Stimulated activated effector memory CD8-positive, alpha-beta T cell treated with anti-CD3 and anti-CD28 coated beads, Interleukin-12 subunit alpha, Interleukin-12 subunit beta, amount 100 ng/mL, for 72 hours (primary cell): Measurements from ENCODE around the gene NDUFA3.

Experiments used
- ATAC-seq: fragments of 150-1000 bp; cut with Tn5 transposase; 2 replicates; pipeline ENCODE4 v1.10.0; 2021
- DNase-seq, 2 donors: peaks; one replicate each; pipeline ENCODE4 v3.0.0; 2021 to 2022; ENCODE audit warnings: low spot score in 2 of 2
- H3K27ac Mint-ChIP-seq: one replicate; pipeline ENCODE4 v1.8.0; 2022; ENCODE audit warnings: mild to moderate bottlenecking, mixed read lengths
- H3K36me3 Mint-ChIP-seq: one replicate; pipeline ENCODE4 v1.8.0; 2022; ENCODE audit warnings: mild to moderate bottlenecking, mixed read lengths
- H3K4me1 Mint-ChIP-seq: one replicate; pipeline ENCODE4 v1.8.0; 2022; ENCODE audit warnings: mixed read lengths
- H3K4me3 Mint-ChIP-seq: one replicate; pipeline ENCODE4 v1.8.0; 2022; ENCODE audit warnings: mild to moderate bottlenecking, mixed read lengths
- H3K9me3 Mint-ChIP-seq: one replicate; pipeline ENCODE4 v1.8.0; 2022; ENCODE audit warnings: mixed read lengths

NDUFA3 gene

GRCh38 chr19:54145541-54146158 is 43.0 kb downstream of the NDUFA3 start:
- Mint-ChIP-seq H3K27ac (no peak overlapping the region), H3K4me1 (peaks cover 39% of the 10 kb centered on the region), H3K36me3 (peaks cover 92% of the 10 kb centered on the region), H3K4me3 (no peak overlapping the region), H3K9me3 (no peaks in the 10 kb centered on the region)
- DNase-seq (no peak), ATAC-seq (no peak)

GRCh38 chr19:54147676-54148075 is 45.0 kb downstream of the NDUFA3 start:
- no peak overlapping the region for H3K27ac Mint-ChIP-seq
- ATAC-seq, result no peak
- no peaks in the 10 kb centered on the region for H3K9me3 Mint-ChIP-seq
- no peak overlapping the region for H3K4me3 Mint-ChIP-seq
- peaks cover 27% of the 10 kb centered on the region for H3K4me1 Mint-ChIP-seq
- H3K36me3 Mint-ChIP-seq, result peaks cover 97% of the 10 kb centered on the region
- DNase-seq, result no peak

- Mint-ChIP-seq H3K4me3 (no peak overlapping the region), H3K27ac (no peak overlapping the region), H3K36me3 (peaks cover 97% of the 10 kb centered on the region), H3K4me1 (peaks cover 29% of the 10 kb centered on the region), H3K9me3 (no peaks in the 10 kb centered on the region)
- ATAC-seq (no peak), DNase-seq (no peak)
Measured at GRCh38 chr19:54148158-54148557, 45.5 kb downstream of the NDUFA3 start.

DNA sequence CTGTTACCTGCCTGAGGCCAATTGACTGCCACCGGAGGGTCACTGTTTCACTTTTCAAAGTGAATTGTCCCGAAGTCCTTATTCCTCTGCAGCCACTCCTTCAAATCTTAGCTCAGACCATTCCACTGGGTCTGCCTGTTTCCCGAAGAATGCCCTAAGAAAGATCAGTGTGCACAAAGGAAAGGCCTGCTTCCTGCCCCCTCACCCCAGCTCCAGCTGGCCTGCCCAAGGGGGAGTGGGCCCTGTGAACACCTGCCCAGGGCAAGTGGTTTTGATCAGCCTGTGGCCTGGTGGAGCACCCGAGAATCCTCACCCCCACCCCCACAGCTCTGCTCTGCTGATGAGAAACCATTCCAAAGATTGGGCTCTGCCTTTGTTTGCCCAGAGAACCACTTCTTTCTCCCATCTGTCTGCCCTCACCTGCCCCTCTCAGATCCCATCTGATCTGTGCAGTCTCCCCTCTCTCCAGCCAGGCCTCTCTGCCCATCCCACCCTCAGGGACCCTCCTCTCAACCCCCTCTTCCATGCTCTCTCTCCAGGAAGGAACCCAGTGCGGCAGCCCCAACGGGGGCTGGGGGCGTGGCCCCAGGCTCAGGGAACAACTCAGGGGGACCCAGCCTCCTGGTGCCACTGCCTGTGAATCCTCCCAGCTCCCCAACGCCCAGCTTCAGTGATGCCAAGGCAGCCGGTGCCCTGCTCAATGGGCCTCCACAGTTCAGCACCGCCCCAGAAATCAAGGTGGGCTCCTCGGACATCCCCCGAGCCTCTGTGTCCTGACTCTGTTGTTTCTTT is 46.6 kb downstream of the NDUFA3 start:
- no peaks in the 10 kb centered on the region for H3K9me3 Mint-ChIP-seq

GRCh38 chr19:54151362-54152035 is 48.8 kb downstream of the NDUFA3 start:
- ATAC-seq, result no peak
- Mint-ChIP-seq H3K27ac (no peak overlapping the region), H3K4me1 (peaks cover 30% of the 10 kb centered on the region), H3K9me3 (no peaks in the 10 kb centered on the region), H3K4me3 (no peak overlapping the region), H3K36me3 (peaks cover 97% of the 10 kb centered on the region)
- no peak for DNase-seq

More for the DNA sequence above, 46.6 kb downstream of the NDUFA3 start:
- peaks cover 29% of the 10 kb centered on the region for H3K4me1 Mint-ChIP-seq
- H3K27ac Mint-ChIP-seq, result peak overlapping the region; percentile 89
- no peak overlapping the region for H3K4me3 Mint-ChIP-seq
- DNase-seq (no peak), ATAC-seq (no peak)
- H3K36me3 Mint-ChIP-seq, result peaks cover 97% of the 10 kb centered on the region

DNA sequence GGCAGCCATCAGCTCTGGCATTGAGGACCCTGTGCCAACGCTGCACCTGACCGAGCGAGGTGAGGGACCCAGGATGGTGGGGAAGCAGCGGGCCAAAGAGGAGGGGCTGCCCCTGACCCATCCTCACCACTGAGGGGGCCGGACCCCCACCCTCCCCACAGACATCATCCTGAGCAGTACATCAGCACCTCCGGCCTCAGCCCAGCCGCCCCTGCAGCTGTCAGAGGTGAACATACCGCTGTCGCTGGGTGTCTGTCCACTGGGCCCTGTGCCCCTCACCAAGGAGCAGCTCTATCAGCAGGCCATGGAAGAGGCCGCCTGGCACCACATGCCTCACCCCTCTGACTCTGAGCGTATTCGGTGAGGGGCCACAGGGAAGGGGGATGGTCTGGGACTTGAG is 49.6 kb downstream of the NDUFA3 start:
- Mint-ChIP-seq H3K36me3 (peaks cover 97% of the 10 kb centered on the region), H3K4me1 (peaks cover 36% of the 10 kb centered on the region), H3K27ac (no peak overlapping the region), H3K9me3 (no peaks in the 10 kb centered on the region), H3K4me3 (no peak overlapping the region)
- no peak for DNase-seq
- ATAC-seq, result no peak

GRCh38 chr19:54152878-54153524 is 50.3 kb downstream of the NDUFA3 start:
- DNase-seq (no peak), ATAC-seq (no peak)
- H3K36me3 Mint-ChIP-seq, result peaks cover 97% of the 10 kb centered on the region
- H3K4me3 Mint-ChIP-seq, result no peak overlapping the region
- no peaks in the 10 kb centered on the region for H3K9me3 Mint-ChIP-seq
- H3K27ac Mint-ChIP-seq, result no peak overlapping the region
- peaks cover 38% of the 10 kb centered on the region for H3K4me1 Mint-ChIP-seq

DNA sequence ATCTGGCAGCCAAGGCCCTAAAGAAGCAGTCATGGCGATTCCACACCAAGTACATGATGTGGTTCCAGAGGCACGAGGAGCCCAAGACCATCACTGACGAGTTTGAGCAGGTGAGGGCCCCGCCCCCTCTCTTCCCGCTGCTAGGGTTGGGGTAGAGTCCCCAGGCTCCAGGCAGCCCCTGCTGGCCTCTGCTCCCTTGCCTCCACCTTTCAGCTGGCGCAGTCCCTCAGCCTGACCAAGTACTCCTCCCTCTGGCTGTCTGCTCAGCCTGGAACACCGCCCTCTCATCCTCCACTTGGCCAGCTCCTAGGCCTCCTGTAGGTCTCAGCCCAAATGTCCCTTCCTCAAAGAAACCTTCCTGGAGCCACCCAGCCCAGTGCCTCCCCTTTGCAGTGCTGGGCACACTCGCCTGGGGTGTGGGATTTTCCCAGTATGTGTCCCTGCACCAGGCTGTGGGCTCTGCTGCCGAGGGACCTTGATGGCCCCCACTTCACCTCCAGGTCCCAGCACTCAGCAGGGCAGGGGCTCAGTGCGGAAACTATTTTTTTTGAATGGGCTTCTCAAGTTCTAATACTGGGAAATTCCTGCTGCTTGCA is 51.2 kb downstream of the NDUFA3 start:
- H3K4me3 Mint-ChIP-seq, result no peak overlapping the region
- H3K36me3 Mint-ChIP-seq, result peaks cover 100% of the 10 kb centered on the region
- H3K4me1 Mint-ChIP-seq, result peaks cover 46% of the 10 kb centered on the region
- H3K9me3 Mint-ChIP-seq, result no peaks in the 10 kb centered on the region
- ATAC-seq (no peak), DNase-seq (no peak)
- H3K27ac Mint-ChIP-seq, result no peak overlapping the region

- Mint-ChIP-seq H3K4me1 (peaks cover 51% of the 10 kb centered on the region), H3K4me3 (no peak overlapping the region), H3K27ac (peak overlapping the region; percentile 58), H3K36me3 (peaks cover 100% of the 10 kb centered on the region), H3K9me3 (no peaks in the 10 kb centered on the region)
- DNase-seq (no peak), ATAC-seq (no peak)
Measured at GRCh38 chr19:54154603-54155345, 52.1 kb downstream of the NDUFA3 start.

DNA sequence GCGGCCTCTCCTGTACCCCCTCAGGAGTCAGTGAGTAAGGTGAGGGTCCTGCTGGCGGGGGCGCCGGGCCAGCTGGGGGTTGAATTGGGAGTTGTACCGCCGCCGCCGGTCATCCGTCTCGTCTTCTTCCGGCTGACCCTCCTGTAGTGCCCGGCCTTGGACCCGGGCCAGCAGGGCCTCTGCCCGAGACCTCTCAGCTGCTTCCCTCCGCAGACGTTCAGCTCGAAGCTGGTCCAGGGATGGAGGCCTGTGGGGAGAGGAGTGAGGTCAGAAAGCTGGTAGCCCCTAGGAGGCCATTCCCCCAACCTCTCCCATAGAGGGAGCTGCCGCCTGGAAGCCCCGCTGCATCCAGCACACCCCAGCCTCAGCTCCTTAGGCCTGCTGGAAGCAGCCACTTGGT is 53.0 kb downstream of the NDUFA3 start:
- no peak for DNase-seq
- peaks cover 56% of the 10 kb centered on the region for H3K4me1 Mint-ChIP-seq
- peak overlapping the region; percentile 56 for H3K27ac Mint-ChIP-seq
- no peaks in the 10 kb centered on the region for H3K9me3 Mint-ChIP-seq
- H3K4me3 Mint-ChIP-seq, result no peak overlapping the region
- H3K36me3 Mint-ChIP-seq, result peaks cover 96% of the 10 kb centered on the region
- ATAC-seq, result no peak

GRCh38 chr19:54156490-54156889 is 53.8 kb downstream of the NDUFA3 start:
- peaks cover 62% of the 10 kb centered on the region for H3K4me1 Mint-ChIP-seq
- peak overlapping the region; percentile 67 for H3K27ac Mint-ChIP-seq
- DNase-seq, result no peak

GRCh38 chr19:54156953-54157352 is 54.3 kb downstream of the NDUFA3 start:
- peaks cover 65% of the 10 kb centered on the region for H3K4me1 Mint-ChIP-seq
- peaks cover 84% of the 10 kb centered on the region for H3K36me3 Mint-ChIP-seq
- H3K9me3 Mint-ChIP-seq, result no peaks in the 10 kb centered on the region
- ATAC-seq (no peak), DNase-seq (no peak)
- peak overlapping the region; percentile 67 for H3K27ac Mint-ChIP-seq
- H3K4me3 Mint-ChIP-seq, result peak overlapping the region; percentile 14

More at GRCh38 chr19:54156490-54156889, 53.8 kb downstream of the NDUFA3 start:
- peaks cover 88% of the 10 kb centered on the region for H3K36me3 Mint-ChIP-seq
- no peaks in the 10 kb centered on the region for H3K9me3 Mint-ChIP-seq
- peak overlapping the region; percentile 14 for H3K4me3 Mint-ChIP-seq
- ATAC-seq, result no peak
